DOHH2 (cell line): ENCODE results near the gene NTRK1.

Source experiments
- EZH2phosphoT487 ChIP-seq: fragments of 200-600 bp; sonication (generic); IDR thresholded peaks from 2 replicates; pipeline ENCODE4 v1.6.1; 2017; ENCODE audit warnings: borderline replicate concordance, mild to moderate bottlenecking, antibody characterized with exemption, low read length, moderate library complexity, mixed read lengths
- TF ChIP-seq, protein P1 (sequence below): fragments of 200-600 bp; sonication (generic); IDR thresholded peaks from one replicate; pipeline ENCODE4 v1.5.1; 2014; ENCODE audit warnings: antibody characterized with exemption, mild to moderate bottlenecking, low read depth, low read length; ENCODE audit not compliant: poor library complexity, severe bottlenecking

DNA sequence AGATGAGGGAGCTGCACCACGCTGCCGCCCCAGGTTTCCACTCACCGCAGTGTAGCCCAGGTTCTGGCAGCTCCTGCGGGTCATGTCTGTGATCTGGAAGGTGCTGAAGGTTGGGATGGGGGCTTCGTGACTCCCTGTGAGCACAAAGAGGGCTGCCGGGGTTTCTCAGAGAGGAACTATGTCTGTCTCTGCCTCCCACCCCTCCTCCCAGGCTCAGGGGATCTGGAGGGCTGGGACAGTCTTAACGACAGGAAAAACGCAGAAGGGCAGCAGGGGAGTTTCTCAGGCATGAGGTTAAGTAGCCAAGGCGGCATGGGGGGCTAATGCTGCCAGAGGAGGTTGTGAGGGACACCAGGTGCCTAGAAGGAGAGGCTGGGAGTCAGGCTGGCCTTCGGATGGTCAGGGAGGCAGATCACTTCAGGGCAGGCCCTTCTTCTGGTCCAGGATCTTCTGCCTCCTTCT lies 44.7 kb upstream of the NTRK1 start:
- TF ChIP-seq, protein P1, sequence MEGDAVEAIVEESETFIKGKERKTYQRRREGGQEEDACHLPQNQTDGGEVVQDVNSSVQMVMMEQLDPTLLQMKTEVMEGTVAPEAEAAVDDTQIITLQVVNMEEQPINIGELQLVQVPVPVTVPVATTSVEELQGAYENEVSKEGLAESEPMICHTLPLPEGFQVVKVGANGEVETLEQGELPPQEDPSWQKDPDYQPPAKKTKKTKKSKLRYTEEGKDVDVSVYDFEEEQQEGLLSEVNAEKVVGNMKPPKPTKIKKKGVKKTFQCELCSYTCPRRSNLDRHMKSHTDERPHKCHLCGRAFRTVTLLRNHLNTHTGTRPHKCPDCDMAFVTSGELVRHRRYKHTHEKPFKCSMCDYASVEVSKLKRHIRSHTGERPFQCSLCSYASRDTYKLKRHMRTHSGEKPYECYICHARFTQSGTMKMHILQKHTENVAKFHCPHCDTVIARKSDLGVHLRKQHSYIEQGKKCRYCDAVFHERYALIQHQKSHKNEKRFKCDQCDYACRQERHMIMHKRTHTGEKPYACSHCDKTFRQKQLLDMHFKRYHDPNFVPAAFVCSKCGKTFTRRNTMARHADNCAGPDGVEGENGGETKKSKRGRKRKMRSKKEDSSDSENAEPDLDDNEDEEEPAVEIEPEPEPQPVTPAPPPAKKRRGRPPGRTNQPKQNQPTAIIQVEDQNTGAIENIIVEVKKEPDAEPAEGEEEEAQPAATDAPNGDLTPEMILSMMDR, result no peak
- no peak for TF ChIP-seq EZH2phosphoT487
